Common myeloid progenitor, CD34-positive (primary cell): ENCODE data around the gene VSIG2. TPM values are rescaled to one million over a fixed set of nuclear protein-coding genes. Genes with fewer than 3 reads are reported as not detected.

Experiments used
- CTCF ChIA-PET: fragments of 350-600 bp; sonication (Branson Sonifier 250); formaldehyde crosslinking; loops from one replicate; lab custom pipeline; 2021; ENCODE audit warnings: antibody characterized with exemption; lab: Charles Lee
- POLR2A ChIA-PET: fragments of 350-600 bp; sonication (Branson Sonifier 250); formaldehyde crosslinking; loops from one replicate; lab custom pipeline; 2021; ENCODE audit warnings: antibody characterized with exemption; lab: Charles Lee
- DNase-seq, 3 donors: peaks; one replicate each; pipeline versions ENCODE4 v3.0.0 to v3.0.0-alpha.2; 2013
- H3K27ac ChIP-seq, 2 experiments: 1 replicate in 1 of 2; 2 replicates in 1 of 2; pipeline ENCODE4 v1.7.0; 2013; ENCODE audit warnings: inconsistent platforms in 2 of 2, low read length in 2 of 2, mild to moderate bottlenecking in 2 of 2, low read depth in 1 of 2, moderate library complexity in 1 of 2; ENCODE audit not compliant: severe bottlenecking in 2 of 2, insufficient read depth in 1 of 2, poor library complexity in 1 of 2
- H3K27me3 ChIP-seq, 5 experiments: replicated peaks in 2 of 5; 1 replicate in 3 of 5; 2 replicates in 2 of 5; pipeline versions ENCODE4 v1.6.1 to v1.7.0; 2013; ENCODE audit warnings: low read length in 4 of 5, mild to moderate bottlenecking in 2 of 5, moderate library complexity in 2 of 5, inconsistent platforms in 1 of 5; ENCODE audit not compliant: insufficient read depth in 5 of 5, control insufficient read depth in 4 of 5
- H3K36me3 ChIP-seq, 4 experiments: 1 replicate in 2 of 4; 2 replicates in 2 of 4; pipeline versions ENCODE4 v1.6.1 to v1.7.0; 2013; ENCODE audit warnings: low read length in 3 of 4, control low read depth in 1 of 4, mild to moderate bottlenecking in 1 of 4; ENCODE audit not compliant: control insufficient read depth in 4 of 4, insufficient read depth in 4 of 4
- H3K4me1 ChIP-seq, 4 experiments: 1 replicate in 3 of 4; 2 replicates in 1 of 4; pipeline versions ENCODE4 v1.6.1 to v1.7.1; 2013; ENCODE audit warnings: low read length in 3 of 4, mild to moderate bottlenecking in 3 of 4, control low read depth in 1 of 4, inconsistent platforms in 1 of 4, moderate library complexity in 1 of 4; ENCODE audit not compliant: control insufficient read depth in 4 of 4, insufficient read depth in 4 of 4; ENCODE audit errors: control extremely low read depth in 1 of 4
- H3K4me3 ChIP-seq, 7 experiments: 1 replicate in 4 of 7; 2 replicates in 3 of 7; pipeline versions ENCODE4 v1.5.1 to v1.7.0; 2013; ENCODE audit warnings: mild to moderate bottlenecking in 7 of 7, low read length in 6 of 7, moderate library complexity in 6 of 7, inconsistent platforms in 2 of 7, low read depth in 2 of 7, control low read depth in 1 of 7; ENCODE audit not compliant: insufficient read depth in 4 of 7, control insufficient read depth in 1 of 7; ENCODE audit errors: extremely low read depth in 1 of 7
- H3K9me3 ChIP-seq, 5 experiments: 1 replicate in 4 of 5; 2 replicates in 1 of 5; pipeline versions ENCODE4 v1.6.1 to v1.7.1; 2013; ENCODE audit warnings: low read length in 4 of 5, mild to moderate bottlenecking in 2 of 5, inconsistent platforms in 1 of 5, low read depth in 1 of 5, moderate library complexity in 1 of 5; ENCODE audit not compliant: control insufficient read depth in 4 of 5, insufficient read depth in 2 of 5; ENCODE audit errors: control extremely low read depth in 1 of 5
- WGBS: methylation state at CpG from one replicate; pipeline ENCODE4 v1.1.5; 2013; ENCODE audit not compliant: insufficient coverage; 5-methylcytosine and 5-hydroxymethylcytosine counted together
- polyA plus RNA-seq: library from polyadenylated mRNA; unstranded; fragments of 120-200 nt; gene quantifications from one replicate; pipeline ENCODE4 v1.2.1, GENCODE V29; 2013

The VSIG2 gene
- polyA plus RNA-seq, result 0.54 TPM

- Histone ChIP-seq H3K36me3 (peaks cover 3 to 8% (median 7%) of the 10 kb centered on the region in 4 experiments), H3K4me1 (peaks cover 0 to 27% (median 16%) of the 10 kb centered on the region in 4 experiments), H3K4me3 (peak within 1 kb of the TSS in 1 of 7 experiments; percentile 34), H3K27me3 (no peaks in the 10 kb centered on the region), H3K27ac (no peak within 1 kb of the TSS), H3K9me3 (no peaks in the 10 kb centered on the region)
- ChIA-PET CTCF (interaction anchor here (1.0 to 14.9 kb wide), 6 partner anchors 9 to 95 kb away, joined by 3 to 205 read pairs (median 6); partner anchors contain the start of genes ESAM and NRGN), POLR2A (interaction anchor here (0.6 kb wide), 1 partner anchor 81 kb away, joined by 3 read pairs; no protein-coding TSS in a partner anchor)
- WGBS, result 87% methylated on average over 16 of the region's 42 CpGs
- no peak for DNase-seq
Measured at GRCh38 chr11:124751741-124752470, at the start of gene VSIG2. Gene VSIG2 (minus strand): TSS chr11:124752255. CDS start chr11:124752137, 118 bp downstream.

- no peak overlapping the region for H3K27ac ChIP-seq
- DNase-seq, result peak in 2 of 3 donors; percentile 34 to 45
- peaks cover 0 to 27% (median 16%) of the 10 kb centered on the region in 5 experiments for H3K27me3 ChIP-seq
- no peaks in the 10 kb centered on the region for H3K9me3 ChIP-seq
- WGBS, result 20% methylated on average over 2 of the region's 8 CpGs
- H3K4me3 ChIP-seq, result peak overlapping the region in 6 of 7 experiments; percentile 72 to 85 (median 80)
- H3K36me3 ChIP-seq, result no peaks in the 10 kb centered on the region
- ChIA-PET POLR2A (no interaction called here), CTCF (interaction anchor here (0.7 to 6.0 kb wide), 12 partner anchors 18 to 139 kb away, joined by 3 to 43 read pairs (median 5); partner anchors contain the start of genes ESAM and VSIG2)
- H3K4me1 ChIP-seq, result peaks cover 11 to 18% (median 15%) of the 10 kb centered on the region in 4 experiments
Measured at GRCh38 chr11:124801014-124801413, 49.0 kb upstream of the VSIG2 start.

- Histone ChIP-seq H3K27me3 (peaks cover 0 to 20% (median 16%) of the 10 kb centered on the region in 5 experiments), H3K4me3 (peak within 1 kb of the TSS; percentile 72 to 85 (median 81)), H3K4me1 (peaks cover 11 to 18% (median 15%) of the 10 kb centered on the region in 4 experiments), H3K36me3 (no peaks in the 10 kb centered on the region), H3K9me3 (no peaks in the 10 kb centered on the region), H3K27ac (peak within 1 kb of the TSS in 1 of 2 experiments; percentile 68)
- under 1% methylated on average over 34 of the region's 62 CpGs for WGBS
- CTCF ChIA-PET, result interaction anchor here (0.8 to 6.0 kb wide), 12 partner anchors 13 to 157 kb away, joined by 3 to 43 read pairs (median 6); partner anchors contain the start of genes ESAM and VSIG2
- POLR2A ChIA-PET, result interaction anchor here (0.9 kb wide), 1 partner anchor 127 kb away, joined by 3 read pairs; the partner anchor contains the start of gene SIAE
- peak; percentile 65 to 82 (median 74) for DNase-seq
Measured at GRCh38 chr11:124800226-124800929, 48.3 kb upstream of the VSIG2 start, which contains the start of gene MSANTD2. Gene MSANTD2 (minus strand): TSS chr11:124800406. CDS start chr11:124800380, 26 bp downstream.

GRCh38 chr11:124799348-124800225, 47.5 kb upstream of the VSIG2 start:
- peak; percentile 36 to 70 (median 59) for DNase-seq
- Histone ChIP-seq H3K4me3 (peak overlapping the region; percentile 72 to 85 (median 81)), H3K4me1 (peaks cover 11 to 18% (median 15%) of the 10 kb centered on the region in 4 experiments), H3K27ac (peak overlapping the region in 1 of 2 experiments; percentile 68), H3K9me3 (no peaks in the 10 kb centered on the region), H3K27me3 (peaks cover 0 to 17% (median 16%) of the 10 kb centered on the region in 5 experiments), H3K36me3 (no peaks in the 10 kb centered on the region)
- CTCF ChIA-PET, result interaction anchor here (0.8 to 6.0 kb wide), 16 partner anchors 9 to 157 kb away, joined by 3 to 43 read pairs (median 6); partner anchors contain the start of genes ESAM and ROBO3
- WGBS, result under 1% methylated on average over 64 of the region's 83 CpGs
- POLR2A ChIA-PET, result interaction anchor here (0.9 kb wide), 1 partner anchor 127 kb away, joined by 3 read pairs; the partner anchor contains the start of gene SIAE

GRCh38 chr11:124798991-124799347, 46.9 kb upstream of the VSIG2 start:
- ChIA-PET CTCF (interaction anchor here (0.8 to 6.0 kb wide), 13 partner anchors 8 to 156 kb away, joined by 3 to 43 read pairs (median 5); partner anchors contain the start of genes ESAM and ROBO3), POLR2A (no interaction called here)
- peak in 1 of 3 donors; percentile 16 for DNase-seq
- 10% methylated on average over 8 of the region's 8 CpGs for WGBS
- peak overlapping the region in 6 of 7 experiments; percentile 72 to 85 (median 80) for H3K4me3 ChIP-seq
- H3K9me3 ChIP-seq, result no peaks in the 10 kb centered on the region
- H3K36me3 ChIP-seq, result no peaks in the 10 kb centered on the region
- peaks cover 0 to 17% (median 14%) of the 10 kb centered on the region in 5 experiments for H3K27me3 ChIP-seq
- H3K27ac ChIP-seq, result no peak overlapping the region
- H3K4me1 ChIP-seq, result peaks cover 11 to 18% (median 15%) of the 10 kb centered on the region in 4 experiments

GRCh38 chr11:124796312-124796711, 44.3 kb upstream of the VSIG2 start:
- ChIA-PET POLR2A (no interaction called here), CTCF (interaction anchor here (0.6 to 3.7 kb wide), 6 partner anchors 9 to 151 kb away, joined by 3 to 28 read pairs (median 3); no protein-coding TSS in a partner anchor)
- no peak overlapping the region for H3K27ac ChIP-seq
- H3K27me3 ChIP-seq, result peaks cover 0 to 8% (median 0%) of the 10 kb centered on the region in 5 experiments
- no peaks in the 10 kb centered on the region for H3K36me3 ChIP-seq
- H3K4me1 ChIP-seq, result peaks cover 11 to 18% (median 15%) of the 10 kb centered on the region in 4 experiments
- DNase-seq, result no peak
- no peaks in the 10 kb centered on the region for H3K9me3 ChIP-seq
- 100% methylated on average over 3 of the region's 3 CpGs for WGBS
- no peak overlapping the region for H3K4me3 ChIP-seq
